Panc1 (cell line): ENCODE measurements around the gene RARRES2. TPM values are rescaled to one million over a fixed set of nuclear protein-coding genes. Genes with fewer than 3 reads are reported as not detected.

Experiments used
- ATAC-seq: fragments of 200-7000 bp; cut with Tn5 transposase; 2 replicates; pipeline ENCODE4 v1.9.1; 2020; ENCODE audit warnings: mild to moderate bottlenecking, moderate library complexity
- BruUV-seq: library from RNA; stranded (reverse); fragments of 400-500 nt; replicated peaks from 2 replicates; lab custom pipeline; 2021; lab: Mats Ljungman, UMichigan
- CTCF ChIA-PET: fragments of 300-600 bp; sonication (Branson Sonifier 250); formaldehyde crosslinking; loops from one replicate; lab custom pipeline; 2022; ENCODE audit warnings: antibody characterized with exemption; lab: Charles Lee
- POLR2A ChIA-PET: fragments of 300-600 bp; sonication (Branson Sonifier 250); formaldehyde crosslinking; loops from one replicate; lab custom pipeline; 2022; ENCODE audit warnings: antibody characterized with exemption; lab: Charles Lee
- DNase-seq: peaks from one replicate; pipeline ENCODE4 v3.0.0-alpha.2; 2010; ENCODE audit warnings: low read depth, low spot score
- H3K27ac ChIP-seq: 2 replicates; pipeline ENCODE4 v1.5.1; 2011; ENCODE audit warnings: mild to moderate bottlenecking, low read length, inconsistent platforms
- H3K27me3 ChIP-seq: fragments of 200-500 bp; sonication (Bioruptor generic); 2 replicates; pipeline ENCODE4 v1.6.0; 2014; ENCODE audit warnings: low read length, inconsistent platforms; ENCODE audit not compliant: control insufficient read depth, insufficient read depth
- H3K36me3 ChIP-seq: fragments of 200-500 bp; sonication (Bioruptor generic); 2 replicates; pipeline ENCODE4 v1.5.1; 2014; ENCODE audit warnings: inconsistent platforms, mild to moderate bottlenecking, low read length, moderate library complexity; ENCODE audit not compliant: control insufficient read depth, insufficient read depth
- H3K4me1 ChIP-seq: 2 replicates; pipeline ENCODE4 v1.5.1; 2011; ENCODE audit warnings: inconsistent platforms, mild to moderate bottlenecking, low read length, moderate library complexity; ENCODE audit not compliant: control insufficient read depth, insufficient read depth
- H3K4me3 ChIP-seq, 2 experiments: 2 replicates each; pipeline ENCODE4 v1.5.1; 2011 to 2012; ENCODE audit warnings: low read depth in 2 of 2, low read length in 2 of 2, mild to moderate bottlenecking in 2 of 2, inconsistent platforms in 1 of 2, moderate library complexity in 1 of 2
- H3K9me3 ChIP-seq: fragments of 200-500 bp; sonication (Bioruptor generic); 2 replicates; pipeline ENCODE4 v1.5.1; 2014; ENCODE audit warnings: low read depth, mild to moderate bottlenecking, inconsistent platforms, low read length, moderate library complexity; ENCODE audit not compliant: control insufficient read depth, insufficient read depth
- CTCF ChIP-seq: fragments of 450-650 bp; IDR thresholded peaks from 2 replicates; pipeline ENCODE4 v1.5.1; 2017; ENCODE audit warnings: mild to moderate bottlenecking
- POLR2AphosphoS5 ChIP-seq: IDR thresholded peaks from 2 replicates; pipeline ENCODE4 v1.6.1; 2012; ENCODE audit warnings: mild to moderate bottlenecking, low read depth, low read length, moderate library complexity
- REST ChIP-seq, 2 experiments: IDR thresholded peaks; 2 replicates each; pipeline ENCODE4 v1.6.1; 2011 to 2012; ENCODE audit warnings: low read depth in 2 of 2, control low read depth in 1 of 2, low read length in 1 of 2, mild to moderate bottlenecking in 1 of 2, moderate library complexity in 1 of 2; ENCODE audit not compliant: insufficient read depth in 1 of 2
- SIN3A ChIP-seq: IDR thresholded peaks from 2 replicates; pipeline ENCODE4 v1.6.1; 2012; ENCODE audit warnings: low read depth, mild to moderate bottlenecking, low read length, moderate library complexity, borderline replicate concordance; ENCODE audit not compliant: insufficient read depth
- TCF7L2 ChIP-seq: IDR thresholded peaks from 2 replicates; pipeline ENCODE4 v1.6.1; 2011; ENCODE audit warnings: mild to moderate bottlenecking, low read depth, low read length, inconsistent platforms
- in situ Hi-C: cut with HindIII; loops from 2 replicates; pipeline ENCODE4 v1.10.0; 2016; ENCODE audit warnings: low sequenced_read_pairs, low pct_unique_long_range_greater_than_20kb
- intact Hi-C: fragments of 100-400 bp; cut with micrococcal nuclease; formaldehyde crosslinking; loops from one replicate; pipeline ENCODE4 v1.10.0; 2022; ENCODE audit not compliant: unreplicated experiment
- total RNA-seq: library from RNA; stranded (reverse); gene quantifications from one replicate; pipeline ENCODE4 v1.2.1, GENCODE V29; 2021; ENCODE audit not compliant: unreplicated experiment

RARRES2 gene
- total RNA-seq, 1 experiment from 2014 or later = 1.1 TPM

- no TSS peak for BruUV-seq
- Histone ChIP-seq H3K27ac (no peak overlapping the region), H3K4me3 (no peak overlapping the region), H3K4me1 (peaks cover 3% of the 10 kb centered on the region; the same call in 1 of the 2 replicates), H3K36me3 (no peaks in the 10 kb centered on the region), H3K27me3 (no peaks in the 10 kb centered on the region), H3K9me3 (no peaks in the 10 kb centered on the region)
- CTCF ChIA-PET = no interaction called here
- POLR2A ChIA-PET = no interaction called here
- in situ Hi-C loops (no loop called here), intact Hi-C loops (no loop called here)
- DNase-seq (no peak), ATAC-seq (no peak)
- TF ChIP-seq REST (IDR thresholded peaks at IDR 0.05; ENCODE audit: insufficient read depth in 1 of 2, low read depth in 2 of 2, low read length in 1 of 2) (no peak), TCF7L2 (no peak), CTCF (no peak), POLR2AphosphoS5 (no peak), SIN3A (no peak)
Measured at GRCh38 chr7:150329331-150330120, 11.9 kb downstream of the RARRES2 start.

- no peak overlapping the region for H3K4me3 ChIP-seq
- TF ChIP-seq SIN3A (no peak), POLR2AphosphoS5 (no peak), CTCF (no peak), TCF7L2 (no peak), REST (IDR thresholded peaks at IDR 0.05; ENCODE audit: insufficient read depth in 1 of 2, low read depth in 2 of 2, low read length in 1 of 2) (no peak)
- H3K4me1 ChIP-seq = peaks cover 13% of the 10 kb centered on the region
- no peak for DNase-seq
- no TSS peak for BruUV-seq
- intact Hi-C loops (no loop called here), in situ Hi-C loops (no loop called here)
- no peaks in the 10 kb centered on the region for H3K27me3 ChIP-seq
- no peaks in the 10 kb centered on the region for H3K9me3 ChIP-seq
- ATAC-seq = no peak
- H3K36me3 ChIP-seq = no peaks in the 10 kb centered on the region
- ChIA-PET CTCF (no interaction called here), POLR2A (interaction anchor here (0.6 kb wide), 1 partner anchor 1771 kb away, joined by 4 read pairs; no protein-coding TSS in a partner anchor)
- H3K27ac ChIP-seq = no peak overlapping the region
Measured at GRCh38 chr7:150327308-150327707, 14.1 kb downstream of the RARRES2 start.
